ENCODE data around the gene TIRAP. TPM values are rescaled to one million over a fixed set of nuclear protein-coding genes. Genes with fewer than 3 reads are reported as not detected.

TIRAP gene
- total and polyA plus RNA-seq, 9 of the 15 experiments (the other 6 are each of a cell fraction or from before 2014, with no cell fraction given) = 0.60 to 8.7 (median 3.7) TPM

- TF ChIP-seq ZNF407 (IDR thresholded peaks at IDR 0.05; ENCODE audit: low read depth) = no peak
- TF ChIP-seq ZNF121 (CRISPR knock-in tag; conservative IDR thresholded peaks at IDR 0.05) = no peak
- TF ChIP-seq STAG1 (CRISPR knock-in tag; IDR thresholded peaks at IDR 0.05; ENCODE audit: borderline replicate concordance) = no peak
- no peak for TF ChIP-seq TOE1 (IDR thresholded peaks at IDR 0.05; ENCODE audit: borderline replicate concordance)
- TF ChIP-seq TOE1 (CRISPR knock-in tag; IDR thresholded peaks at IDR 0.05; ENCODE audit: borderline replicate concordance, low read depth) = no peak
- no peak for TF ChIP-seq KLF6 (CRISPR knock-in tag; IDR thresholded peaks at IDR 0.05; ENCODE audit: borderline replicate concordance)
Observed at GRCh38 chr11:126340960-126341606, 58.2 kb downstream of the TIRAP start (continued).

Measured in K562 (cell line).